Activated CD4-positive, CD25-positive, alpha-beta regulatory T cell treated with anti-CD3 and anti-CD28 coated beads, Interleukin-2, amount 50 U/mL, for 16 hours (primary cell): ENCODE data around the gene DCUN1D2.
"Not testable (repeated sequence)": the region's sequence is repeated elsewhere in the genome, so short reads cannot be mapped to it uniquely, and the experiment has no call there.

Source experiments
- DNase-seq: peaks from one replicate; pipeline ENCODE4 v3.0.0-alpha.2; 2020; ENCODE audit warnings: low read depth, low spot score

Gene DCUN1D2

GRCh38 chr13:113489549-113490495, 689 bp downstream of the DCUN1D2 start:
- DNase-seq, result no peak

GRCh38 chr13:113489171-113489548, 1.4 kb downstream of the DCUN1D2 start:
- no peak for DNase-seq

GRCh38 chr13:113488283-113488682, 2.2 kb downstream of the DCUN1D2 start:
- no peak for DNase-seq

GRCh38 chr13:113486698-113487097, 3.8 kb downstream of the DCUN1D2 start:
- no peak for DNase-seq

GRCh38 chr13:113485545-113485944, 5.0 kb downstream of the DCUN1D2 start:
- no peak for DNase-seq

GRCh38 chr13:113483504-113484293, 6.8 kb downstream of the DCUN1D2 start:
- DNase-seq, result no peak

GRCh38 chr13:113483081-113483480, 7.4 kb downstream of the DCUN1D2 start:
- DNase-seq, result no peak

GRCh38 chr13:113479179-113479578, 11.3 kb downstream of the DCUN1D2 start:
- no peak for DNase-seq

- DNase-seq, result no peak
Measured at GRCh38 chr13:113477724-113478123, 12.8 kb downstream of the DCUN1D2 start.

GRCh38 chr13:113476811-113477210, 13.7 kb downstream of the DCUN1D2 start:
- no peak for DNase-seq

- DNase-seq, result no peak
Measured at GRCh38 chr13:113475911-113476310, 14.6 kb downstream of the DCUN1D2 start.

- no peak for DNase-seq
Measured at GRCh38 chr13:113475280-113475679, 15.2 kb downstream of the DCUN1D2 start.

- DNase-seq, result no peak
Measured at GRCh38 chr13:113474179-113474578, 16.3 kb downstream of the DCUN1D2 start.

- no peak for DNase-seq
Measured at GRCh38 chr13:113472355-113473025, 18.0 kb downstream of the DCUN1D2 start.

- no peak for DNase-seq
Measured at GRCh38 chr13:113471844-113472243, 18.7 kb downstream of the DCUN1D2 start.

GRCh38 chr13:113470635-113471163, 19.8 kb downstream of the DCUN1D2 start:
- DNase-seq, result not testable (repeated sequence)

GRCh38 chr13:113470073-113470472, 20.4 kb downstream of the DCUN1D2 start:
- no peak for DNase-seq

- DNase-seq, result no peak
Measured at GRCh38 chr13:113469582-113469981, 20.9 kb downstream of the DCUN1D2 start.

GRCh38 chr13:113468472-113469201, 21.9 kb downstream of the DCUN1D2 start:
- no peak for DNase-seq

GRCh38 chr13:113468029-113468428, 22.5 kb downstream of the DCUN1D2 start:
- DNase-seq, result no peak

- no peak for DNase-seq
Measured at GRCh38 chr13:113466383-113466782, 24.1 kb downstream of the DCUN1D2 start.
